Astrocyte (in vitro differentiated cells and primary cell): Measurements from ENCODE around the gene GNB1. TPM values are rescaled to one million over a fixed set of nuclear protein-coding genes. Genes with fewer than 3 reads are reported as not detected.
"Not testable (repeated sequence)": the region's sequence is repeated elsewhere in the genome, so short reads cannot be mapped to it uniquely, and the experiment has no call there.

Experiments used
- DNase-seq: peaks from one replicate; pipeline ENCODE4 v3.0.0-alpha.2; 2010; ENCODE audit warnings: low read depth
- FAIRE-seq: peaks from 2 replicates; lab custom pipeline; 2011; peaks lifted over from hg19 to GRCh38; lab: Jason Lieb, UNC
- H2AFZ ChIP-seq: 2 replicates; pipeline ENCODE4 v1.6.0; 2012; ENCODE audit warnings: low read depth, low read length, inconsistent platforms
- H3K27ac ChIP-seq: 2 replicates; pipeline ENCODE4 v1.5.1; 2011; ENCODE audit warnings: low read depth, low read length, inconsistent platforms
- H3K27me3 ChIP-seq: 2 replicates; pipeline ENCODE4 v1.6.0; 2011; ENCODE audit warnings: low read length, inconsistent platforms; ENCODE audit not compliant: insufficient read depth
- H3K36me3 ChIP-seq: 2 replicates; pipeline ENCODE4 v1.5.1; 2011; ENCODE audit warnings: low read length, inconsistent platforms; ENCODE audit not compliant: insufficient read depth
- H3K4me1 ChIP-seq: 2 replicates; pipeline ENCODE4 v1.5.1; 2011; ENCODE audit warnings: low read length, inconsistent platforms; ENCODE audit not compliant: insufficient read depth
- H3K4me2 ChIP-seq: 2 replicates; pipeline ENCODE4 v1.6.0; 2012; ENCODE audit warnings: low read length, inconsistent platforms
- H3K4me3 ChIP-seq: 2 replicates; pipeline ENCODE4 v1.5.1; 2011; ENCODE audit warnings: low read depth, mild to moderate bottlenecking, low read length, inconsistent platforms; ENCODE audit not compliant: insufficient read depth
- H3K79me2 ChIP-seq: 2 replicates; pipeline ENCODE4 v1.6.0; 2012; ENCODE audit warnings: mild to moderate bottlenecking, low read length, inconsistent platforms; ENCODE audit not compliant: insufficient read depth
- H3K9ac ChIP-seq: 2 replicates; pipeline ENCODE4 v1.6.0; 2012; ENCODE audit warnings: mild to moderate bottlenecking, low read length, inconsistent platforms
- H3K9me3 ChIP-seq: 2 replicates; pipeline ENCODE4 v1.5.1; 2012; ENCODE audit warnings: low read depth, mild to moderate bottlenecking, low read length, inconsistent platforms; ENCODE audit not compliant: insufficient read depth
- H4K20me1 ChIP-seq: 2 replicates; pipeline ENCODE4 v1.6.0; 2012; ENCODE audit warnings: low read length, inconsistent platforms; ENCODE audit not compliant: insufficient read depth
- H3K27ac Mint-ChIP-seq: one replicate; pipeline ENCODE4 v1.8.0; 2021; ENCODE audit warnings: mild to moderate bottlenecking, mixed read lengths; ENCODE audit not compliant: unreplicated experiment
- H3K27me3 Mint-ChIP-seq: one replicate; pipeline ENCODE4 v1.8.0; 2021; ENCODE audit warnings: low read depth, mixed read lengths; ENCODE audit not compliant: unreplicated experiment
- H3K36me3 Mint-ChIP-seq: one replicate; pipeline ENCODE4 v1.8.0; 2021; ENCODE audit warnings: low read depth, mixed read lengths; ENCODE audit not compliant: unreplicated experiment
- H3K4me1 Mint-ChIP-seq: one replicate; pipeline ENCODE4 v1.8.0; 2021; ENCODE audit warnings: low read depth, mixed read lengths; ENCODE audit not compliant: unreplicated experiment
- H3K4me3 Mint-ChIP-seq: one replicate; pipeline ENCODE4 v1.8.0; 2021; ENCODE audit warnings: mild to moderate bottlenecking, moderate library complexity, mixed read lengths; ENCODE audit not compliant: unreplicated experiment
- H3K9me3 Mint-ChIP-seq: one replicate; pipeline ENCODE4 v1.8.0; 2021; ENCODE audit warnings: mild to moderate bottlenecking, mixed read lengths; ENCODE audit not compliant: unreplicated experiment
- EZH2 ChIP-seq: IDR thresholded peaks from 2 replicates; pipeline ENCODE4 v1.6.1; 2012; ENCODE audit warnings: mild to moderate bottlenecking, low read length, inconsistent platforms; ENCODE audit not compliant: insufficient read depth
- total RNA-seq: library from RNA; stranded (reverse); gene quantifications from 2 replicates; pipeline ENCODE4 v1.2.1, GENCODE V29; 2021
- TF ChIP-seq, protein P1 (sequence below): IDR thresholded peaks from 2 replicates; pipeline ENCODE4 v1.5.1; 2011; ENCODE audit warnings: low read depth, mild to moderate bottlenecking, inconsistent platforms, low read length, moderate library complexity; ENCODE audit not compliant: insufficient read depth

GNB1 gene
- total RNA-seq, 1 donor from 2014 or later = 602 TPM

GRCh38 chr1:1869469-1869868 lies 21.4 kb downstream of the GNB1 start:
- no peak overlapping the region for H3K9ac ChIP-seq
- Mint-ChIP-seq H3K9me3 (peaks cover 3% of the 10 kb centered on the region), H3K27me3 (no peaks in the 10 kb centered on the region), H3K36me3 (peaks cover 14% of the 10 kb centered on the region), H3K4me1 (peaks cover 18% of the 10 kb centered on the region), H3K4me3 (no peak overlapping the region), H3K27ac (no peak overlapping the region)
- H3K4me2 ChIP-seq = no peak overlapping the region
- H3K27ac ChIP-seq = no peak overlapping the region
- no peaks in the 10 kb centered on the region for H3K9me3 ChIP-seq
- peaks cover 9% of the 10 kb centered on the region for H3K36me3 ChIP-seq
- peaks cover 99% of the 10 kb centered on the region for H3K79me2 ChIP-seq
- H2AFZ ChIP-seq = no peak overlapping the region
- TF ChIP-seq, protein P1, sequence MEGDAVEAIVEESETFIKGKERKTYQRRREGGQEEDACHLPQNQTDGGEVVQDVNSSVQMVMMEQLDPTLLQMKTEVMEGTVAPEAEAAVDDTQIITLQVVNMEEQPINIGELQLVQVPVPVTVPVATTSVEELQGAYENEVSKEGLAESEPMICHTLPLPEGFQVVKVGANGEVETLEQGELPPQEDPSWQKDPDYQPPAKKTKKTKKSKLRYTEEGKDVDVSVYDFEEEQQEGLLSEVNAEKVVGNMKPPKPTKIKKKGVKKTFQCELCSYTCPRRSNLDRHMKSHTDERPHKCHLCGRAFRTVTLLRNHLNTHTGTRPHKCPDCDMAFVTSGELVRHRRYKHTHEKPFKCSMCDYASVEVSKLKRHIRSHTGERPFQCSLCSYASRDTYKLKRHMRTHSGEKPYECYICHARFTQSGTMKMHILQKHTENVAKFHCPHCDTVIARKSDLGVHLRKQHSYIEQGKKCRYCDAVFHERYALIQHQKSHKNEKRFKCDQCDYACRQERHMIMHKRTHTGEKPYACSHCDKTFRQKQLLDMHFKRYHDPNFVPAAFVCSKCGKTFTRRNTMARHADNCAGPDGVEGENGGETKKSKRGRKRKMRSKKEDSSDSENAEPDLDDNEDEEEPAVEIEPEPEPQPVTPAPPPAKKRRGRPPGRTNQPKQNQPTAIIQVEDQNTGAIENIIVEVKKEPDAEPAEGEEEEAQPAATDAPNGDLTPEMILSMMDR = no peak
- TF ChIP-seq EZH2 = no peak
- FAIRE-seq (no peak), DNase-seq (no peak)
- peaks cover 100% of the 10 kb centered on the region for H4K20me1 ChIP-seq
- H3K4me3 ChIP-seq = no peak overlapping the region
- no peaks in the 10 kb centered on the region for H3K4me1 ChIP-seq
- H3K27me3 ChIP-seq = no peaks in the 10 kb centered on the region

DNA sequence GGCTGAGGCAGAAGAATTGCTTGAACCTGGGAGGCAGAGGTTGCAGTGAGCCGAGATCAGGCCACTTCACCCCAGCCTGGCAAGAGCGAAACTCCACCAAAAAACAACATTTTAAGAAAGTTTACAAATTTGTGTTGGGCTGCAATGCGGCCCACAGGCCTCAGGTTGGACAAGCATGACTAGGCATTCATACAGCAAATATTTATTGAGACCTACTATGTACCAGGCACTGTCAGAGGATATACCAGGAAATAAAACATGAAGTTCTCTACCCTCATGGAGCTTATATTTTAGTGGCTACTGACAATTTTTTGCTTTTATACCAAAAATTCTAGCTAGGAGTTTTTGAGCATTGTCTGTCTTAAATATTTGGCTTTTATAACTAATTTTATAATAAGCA lies 23.7 kb downstream of the GNB1 start:
- no peak overlapping the region for H3K4me3 Mint-ChIP-seq
- FAIRE-seq = no peak

GRCh38 chr1:1862905-1863547 lies 27.9 kb downstream of the GNB1 start:
- H3K36me3 Mint-ChIP-seq = peaks cover 5% of the 10 kb centered on the region
- Histone ChIP-seq H3K4me3 (no peak overlapping the region), H3K27ac (no peak overlapping the region), H4K20me1 (peaks cover 100% of the 10 kb centered on the region), H3K79me2 (peaks cover 100% of the 10 kb centered on the region), H3K4me1 (peaks cover 15% of the 10 kb centered on the region), H3K36me3 (no peaks in the 10 kb centered on the region), H2AFZ (no peak overlapping the region), H3K9me3 (no peaks in the 10 kb centered on the region), H3K27me3 (no peaks in the 10 kb centered on the region), H3K9ac (peak overlapping the region; percentile 8), H3K4me2 (no peak overlapping the region)
- H3K4me1 Mint-ChIP-seq = peaks cover 30% of the 10 kb centered on the region
- H3K9me3 Mint-ChIP-seq = no peaks in the 10 kb centered on the region
- no peak for TF ChIP-seq EZH2
- H3K27me3 Mint-ChIP-seq = no peaks in the 10 kb centered on the region
- DNase-seq (no peak), FAIRE-seq (no peak)
- peak overlapping the region; percentile 36 for H3K27ac Mint-ChIP-seq
- no peak overlapping the region for H3K4me3 Mint-ChIP-seq

More for the DNA sequence above, 23.7 kb downstream of the GNB1 start:
- Histone ChIP-seq H3K9me3 (no peaks in the 10 kb centered on the region), H3K27ac (no peak overlapping the region), H3K36me3 (no peaks in the 10 kb centered on the region), H3K9ac (no peak overlapping the region), H3K4me3 (no peak overlapping the region), H3K4me2 (no peak overlapping the region), H3K4me1 (peaks cover 2% of the 10 kb centered on the region), H4K20me1 (peaks cover 100% of the 10 kb centered on the region), H2AFZ (no peak overlapping the region), H3K79me2 (peaks cover 99% of the 10 kb centered on the region), H3K27me3 (no peaks in the 10 kb centered on the region)
- no peak overlapping the region for H3K27ac Mint-ChIP-seq
- no peaks in the 10 kb centered on the region for H3K27me3 Mint-ChIP-seq
- TF ChIP-seq, protein P1 = no peak
- TF ChIP-seq EZH2 = no peak
- peaks cover 24% of the 10 kb centered on the region for H3K4me1 Mint-ChIP-seq
- no peak for DNase-seq
- H3K36me3 Mint-ChIP-seq = peaks cover 4% of the 10 kb centered on the region
- no peaks in the 10 kb centered on the region for H3K9me3 Mint-ChIP-seq

DNA sequence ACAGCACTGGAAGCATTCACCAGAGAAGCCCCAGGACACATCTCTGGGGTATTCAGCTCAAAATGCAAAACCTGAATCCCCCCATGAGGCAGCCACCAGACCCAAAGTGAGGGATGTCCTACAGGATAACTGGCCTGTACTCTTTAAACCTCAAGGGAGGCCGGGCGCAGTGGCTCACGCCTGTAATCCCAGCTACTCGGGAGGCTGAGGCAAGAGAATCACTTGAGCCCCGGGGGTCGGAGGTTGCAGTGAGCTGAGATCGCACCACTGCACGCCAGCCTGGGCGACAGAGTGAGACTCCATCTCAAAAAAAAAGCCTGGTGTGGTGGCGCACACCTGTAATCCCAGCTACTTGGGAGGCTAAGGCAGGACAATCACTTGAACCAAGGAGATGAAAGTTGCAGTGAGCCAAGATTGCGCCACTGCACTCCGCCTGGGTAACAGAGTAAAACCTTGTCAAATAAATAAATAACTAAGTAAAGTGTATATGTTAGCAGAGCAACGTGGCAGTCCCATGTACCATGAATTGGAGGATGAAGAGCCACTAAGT lies 29.1 kb downstream of the GNB1 start:
- H3K9me3 Mint-ChIP-seq, H3K4me3 Mint-ChIP-seq, H3K36me3 Mint-ChIP-seq, H3K4me2 ChIP-seq, H3K36me3 ChIP-seq, H3K9me3 ChIP-seq, H3K27ac Mint-ChIP-seq, FAIRE-seq, H3K4me3 ChIP-seq, H3K9ac ChIP-seq, H3K27me3 ChIP-seq, H2AFZ ChIP-seq, H3K27me3 Mint-ChIP-seq, DNase-seq, H3K27ac ChIP-seq: not testable (repeated sequence)
- peaks cover 100% of the 10 kb centered on the region for H4K20me1 ChIP-seq
- H3K4me1 Mint-ChIP-seq = peaks cover 38% of the 10 kb centered on the region
- peaks cover 100% of the 10 kb centered on the region for H3K79me2 ChIP-seq
- peaks cover 15% of the 10 kb centered on the region for H3K4me1 ChIP-seq
